Neural progenitor cell (in vitro differentiated cells): ENCODE data around the gene TTC23L. TPM values are rescaled to one million over a fixed set of nuclear protein-coding genes. Genes with fewer than 3 reads are reported as not detected.

Experiments used
- DNase-seq: peaks from one replicate; pipeline ENCODE4 v3.0.0-alpha.2; 2016; ENCODE audit warnings: low spot score
- H2AFZ ChIP-seq: fragments of 200-600 bp; sonication (generic); replicated peaks from 2 replicates; pipeline ENCODE4 v1.6.1; 2016; ENCODE audit warnings: antibody characterized with exemption
- H3F3A ChIP-seq: fragments of 200-600 bp; sonication (generic); 2 replicates; pipeline ENCODE4 v1.6.1; 2016; ENCODE audit warnings: antibody characterized with exemption, low read depth
- H3K27ac ChIP-seq: fragments of 200-600 bp; sonication (generic); 2 replicates; pipeline ENCODE4 v1.5.1; 2016; ENCODE audit warnings: mild to moderate bottlenecking
- H3K27me3 ChIP-seq: fragments of 200-600 bp; sonication (generic); 2 replicates; pipeline ENCODE4 v1.6.1; 2016; ENCODE audit warnings: mild to moderate bottlenecking, moderate library complexity
- H3K36me3 ChIP-seq: fragments of 200-600 bp; sonication (generic); 2 replicates; pipeline ENCODE4 v1.5.1; 2016
- H3K4me1 ChIP-seq: fragments of 200-600 bp; sonication (generic); 2 replicates; pipeline ENCODE4 v1.6.1; 2016; ENCODE audit warnings: mixed run types
- H3K4me2 ChIP-seq: fragments of 200-600 bp; sonication (generic); 2 replicates; pipeline ENCODE4 v1.6.1; 2016
- H3K4me3 ChIP-seq: fragments of 200-600 bp; sonication (generic); 2 replicates; pipeline ENCODE4 v1.5.1; 2016
- H3K79me2 ChIP-seq: fragments of 200-600 bp; sonication (generic); 2 replicates; pipeline ENCODE4 v1.6.1; 2016; ENCODE audit warnings: low read depth
- H3K9ac ChIP-seq: fragments of 200-600 bp; sonication (generic); 2 replicates; pipeline ENCODE4 v1.6.1; 2016
- H3K9me3 ChIP-seq: fragments of 200-600 bp; sonication (generic); 2 replicates; pipeline ENCODE4 v1.5.1; 2016; ENCODE audit warnings: low read depth
- H4K20me1 ChIP-seq: fragments of 200-600 bp; sonication (generic); 2 replicates; pipeline ENCODE4 v1.6.1; 2016; ENCODE audit warnings: low read depth
- H3K27ac Mint-ChIP-seq: 3 replicates; pipeline ENCODE4 v1.8.0; 2021; ENCODE audit warnings: mixed read lengths
- H3K27me3 Mint-ChIP-seq: 2 replicates; pipeline ENCODE4 v1.8.0; 2022; ENCODE audit warnings: low read depth, mild to moderate bottlenecking, inconsistent platforms, moderate library complexity, mixed read lengths; ENCODE audit not compliant: insufficient read depth
- H3K36me3 Mint-ChIP-seq: 3 replicates; pipeline ENCODE4 v1.8.0; 2021; ENCODE audit warnings: mixed read lengths
- H3K4me1 Mint-ChIP-seq: 3 replicates; pipeline ENCODE4 v1.8.0; 2021; ENCODE audit warnings: mixed read lengths
- H3K4me3 Mint-ChIP-seq: 3 replicates; pipeline ENCODE4 v1.8.0; 2021; ENCODE audit warnings: mild to moderate bottlenecking, moderate library complexity, mixed read lengths
- H3K9me3 Mint-ChIP-seq: 3 replicates; pipeline ENCODE4 v1.8.0; 2020; ENCODE audit warnings: mixed read lengths
- EZH2 ChIP-seq: fragments of 200-600 bp; sonication (generic); IDR thresholded peaks from 2 replicates; pipeline ENCODE4 v1.6.1; 2017; ENCODE audit warnings: antibody characterized with exemption, mild to moderate bottlenecking, moderate library complexity
- EZH2phosphoT487 ChIP-seq: fragments of 200-600 bp; sonication (generic); IDR thresholded peaks from 2 replicates; pipeline ENCODE4 v1.6.1; 2017; ENCODE audit warnings: antibody characterized with exemption
- total RNA-seq: library from RNA; depleted of rRNA; stranded (reverse); fragments of >200 nt; gene quantifications from 2 replicates; pipeline ENCODE4 v1.2.3, GENCODE V29; 2015; ENCODE audit warnings: low replicate concordance
- TF ChIP-seq, protein P1 (sequence below): fragments of 200-600 bp; sonication (generic); IDR thresholded peaks from 2 replicates; pipeline ENCODE4 v1.5.1; 2017; ENCODE audit warnings: antibody characterized with exemption, mild to moderate bottlenecking

The TTC23L gene
- total RNA-seq, 1 donor from 2014 or later = 1.3 TPM

- TF ChIP-seq EZH2 (no peak), EZH2phosphoT487 (no peak)
- TF ChIP-seq, protein P1, sequence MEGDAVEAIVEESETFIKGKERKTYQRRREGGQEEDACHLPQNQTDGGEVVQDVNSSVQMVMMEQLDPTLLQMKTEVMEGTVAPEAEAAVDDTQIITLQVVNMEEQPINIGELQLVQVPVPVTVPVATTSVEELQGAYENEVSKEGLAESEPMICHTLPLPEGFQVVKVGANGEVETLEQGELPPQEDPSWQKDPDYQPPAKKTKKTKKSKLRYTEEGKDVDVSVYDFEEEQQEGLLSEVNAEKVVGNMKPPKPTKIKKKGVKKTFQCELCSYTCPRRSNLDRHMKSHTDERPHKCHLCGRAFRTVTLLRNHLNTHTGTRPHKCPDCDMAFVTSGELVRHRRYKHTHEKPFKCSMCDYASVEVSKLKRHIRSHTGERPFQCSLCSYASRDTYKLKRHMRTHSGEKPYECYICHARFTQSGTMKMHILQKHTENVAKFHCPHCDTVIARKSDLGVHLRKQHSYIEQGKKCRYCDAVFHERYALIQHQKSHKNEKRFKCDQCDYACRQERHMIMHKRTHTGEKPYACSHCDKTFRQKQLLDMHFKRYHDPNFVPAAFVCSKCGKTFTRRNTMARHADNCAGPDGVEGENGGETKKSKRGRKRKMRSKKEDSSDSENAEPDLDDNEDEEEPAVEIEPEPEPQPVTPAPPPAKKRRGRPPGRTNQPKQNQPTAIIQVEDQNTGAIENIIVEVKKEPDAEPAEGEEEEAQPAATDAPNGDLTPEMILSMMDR = no peak
- Histone ChIP-seq H3K4me1 (no peaks in the 10 kb centered on the region), H4K20me1 (no peaks in the 10 kb centered on the region), H2AFZ (no peak overlapping the region), H3K9ac (no peak overlapping the region), H3K27me3 (no peaks in the 10 kb centered on the region), H3F3A (no peaks in the 10 kb centered on the region), H3K4me3 (no peak overlapping the region), H3K4me2 (no peak overlapping the region), H3K27ac (no peak overlapping the region), H3K9me3 (no peaks in the 10 kb centered on the region), H3K36me3 (no peaks in the 10 kb centered on the region), H3K79me2 (no peaks in the 10 kb centered on the region)
- Mint-ChIP-seq H3K4me3 (no peak overlapping the region), H3K27me3 (peaks cover 2% of the 10 kb centered on the region), H3K4me1 (peaks cover 10% of the 10 kb centered on the region), H3K9me3 (peaks cover 6% of the 10 kb centered on the region), H3K27ac (no peak overlapping the region), H3K36me3 (peaks cover 11% of the 10 kb centered on the region)
- no peak for DNase-seq
Measured at GRCh38 chr5:34870382-34870781, 31.4 kb downstream of the TTC23L start.

GRCh38 chr5:34876275-34876674, 37.3 kb downstream of the TTC23L start:
- H3K4me1 ChIP-seq = no peaks in the 10 kb centered on the region
- DNase-seq = no peak
- H3K4me3 ChIP-seq = no peak overlapping the region
- no peak overlapping the region for H2AFZ ChIP-seq
- H3F3A ChIP-seq = no peaks in the 10 kb centered on the region
- H3K36me3 ChIP-seq = no peaks in the 10 kb centered on the region
- no peaks in the 10 kb centered on the region for H3K27me3 ChIP-seq
- peaks cover 2% of the 10 kb centered on the region for H3K27me3 Mint-ChIP-seq
- H3K27ac ChIP-seq = no peak overlapping the region
- no peaks in the 10 kb centered on the region for H4K20me1 ChIP-seq
- peaks cover 2% of the 10 kb centered on the region for H3K36me3 Mint-ChIP-seq
- no peaks in the 10 kb centered on the region for H3K4me1 Mint-ChIP-seq
- no peak for TF ChIP-seq EZH2
- no peak for TF ChIP-seq EZH2phosphoT487
- TF ChIP-seq, protein P1 = no peak
- H3K27ac Mint-ChIP-seq = no peak overlapping the region
- no peak overlapping the region for H3K9ac ChIP-seq
- H3K9me3 Mint-ChIP-seq = peaks cover 12% of the 10 kb centered on the region
- no peaks in the 10 kb centered on the region for H3K79me2 ChIP-seq
- H3K4me3 Mint-ChIP-seq = no peak overlapping the region
- H3K4me2 ChIP-seq = no peak overlapping the region
- H3K9me3 ChIP-seq = peaks cover 23% of the 10 kb centered on the region

GRCh38 chr5:34881246-34881645, 42.3 kb downstream of the TTC23L start:
- Mint-ChIP-seq H3K9me3 (peaks cover 7% of the 10 kb centered on the region), H3K4me3 (no peak overlapping the region), H3K36me3 (peaks cover 3% of the 10 kb centered on the region), H3K4me1 (no peaks in the 10 kb centered on the region), H3K27me3 (no peaks in the 10 kb centered on the region), H3K27ac (no peak overlapping the region)
- H3K9ac ChIP-seq = no peak overlapping the region
- TF ChIP-seq, protein P1 = no peak
- TF ChIP-seq EZH2 (no peak), EZH2phosphoT487 (no peak)
- H3K27me3 ChIP-seq = no peaks in the 10 kb centered on the region
- H3K4me3 ChIP-seq = no peak overlapping the region
- no peak overlapping the region for H3K27ac ChIP-seq
- H2AFZ ChIP-seq = no peak overlapping the region
- H3K4me1 ChIP-seq = no peaks in the 10 kb centered on the region
- no peaks in the 10 kb centered on the region for H3K79me2 ChIP-seq
- H3K4me2 ChIP-seq = no peak overlapping the region
- H4K20me1 ChIP-seq = no peaks in the 10 kb centered on the region
- DNase-seq = no peak
- H3K9me3 ChIP-seq = peaks cover 15% of the 10 kb centered on the region
- no peaks in the 10 kb centered on the region for H3K36me3 ChIP-seq
- H3F3A ChIP-seq = no peaks in the 10 kb centered on the region
